PC-9 (cell line): Measurements from ENCODE around the gene IRF2. TPM values are rescaled to one million over a fixed set of nuclear protein-coding genes. Genes with fewer than 3 reads are reported as not detected.

Experiments
- Bru-seq: library from RNA; stranded (reverse); fragments of 400-500 nt; gene quantifications from one replicate; lab custom pipeline; 2021; lab: Mats Ljungman, UMichigan
- BruChase-seq, 2 experiments: library from RNA; stranded (reverse); fragments of 400-500 nt; gene quantifications; one replicate each; lab custom pipeline; 2021; lab: Mats Ljungman, UMichigan
- BruUV-seq: library from RNA; stranded (reverse); fragments of 400-500 nt; replicated peaks from 2 replicates; lab custom pipeline; 2021; lab: Mats Ljungman, UMichigan
- CTCF ChIA-PET: fragments of 300-600 bp; sonication (Branson Sonifier 250); formaldehyde crosslinking; loops from one replicate; lab custom pipeline; 2022; ENCODE audit warnings: antibody characterized with exemption; lab: Charles Lee
- POLR2A ChIA-PET: fragments of 300-600 bp; sonication (Branson Sonifier 250); formaldehyde crosslinking; loops from one replicate; lab custom pipeline; 2022; ENCODE audit warnings: antibody characterized with exemption; ENCODE audit not compliant: unreplicated experiment; lab: Charles Lee
- DNase-seq, 2 experiments: peaks; one replicate each; pipeline versions ENCODE4 v3.0.0 to v3.0.0-alpha.2; 2015 to 2022; ENCODE audit warnings: mixed read lengths in 1 of 2
- H2AFZ ChIP-seq: fragments of 200-600 bp; sonication (generic); 2 replicates; pipeline ENCODE4 v1.8.1; 2017; ENCODE audit warnings: antibody characterized with exemption
- H3F3A ChIP-seq: fragments of 200-600 bp; sonication (generic); 2 replicates; pipeline ENCODE4 v1.8.1; 2017; ENCODE audit warnings: antibody characterized with exemption, mild to moderate bottlenecking, low read depth; ENCODE audit not compliant: insufficient read depth
- H3K27ac ChIP-seq: fragments of 200-600 bp; sonication (generic); 2 replicates; pipeline ENCODE4 v1.6.1; 2016; ENCODE audit warnings: mixed run types
- H3K27me3 ChIP-seq: fragments of 200-600 bp; sonication (generic); 2 replicates; pipeline ENCODE4 v1.6.1; 2016; ENCODE audit warnings: low read depth, mixed run types; ENCODE audit not compliant: insufficient read depth
- H3K36me3 ChIP-seq: fragments of 200-600 bp; sonication (generic); 2 replicates; pipeline ENCODE4 v1.6.1; 2016; ENCODE audit warnings: low read depth, mixed run types
- H3K4me1 ChIP-seq: fragments of 200-600 bp; sonication (generic); replicated peaks from 2 replicates; pipeline ENCODE4 v1.6.1; 2016; ENCODE audit warnings: mixed run types; ENCODE audit not compliant: insufficient read depth
- H3K4me2 ChIP-seq: fragments of 200-600 bp; sonication (generic); 2 replicates; pipeline ENCODE4 v1.6.1; 2017; ENCODE audit warnings: mixed run types
- H3K4me3 ChIP-seq: fragments of 200-600 bp; sonication (generic); 2 replicates; pipeline ENCODE4 v1.6.1; 2016; ENCODE audit warnings: mixed run types
- H3K79me2 ChIP-seq: fragments of 200-600 bp; sonication (generic); 2 replicates; pipeline ENCODE4 v1.6.1; 2017; ENCODE audit warnings: low read depth, mixed run types
- H3K9me2 ChIP-seq: fragments of 200-600 bp; sonication (generic); 2 replicates; pipeline ENCODE4 v1.8.1; 2017; ENCODE audit warnings: mild to moderate bottlenecking; ENCODE audit not compliant: insufficient read depth
- H3K9me3 ChIP-seq: fragments of 200-600 bp; sonication (generic); 2 replicates; pipeline ENCODE4 v1.8.1; 2016; ENCODE audit warnings: low read depth; ENCODE audit not compliant: insufficient read depth
- H4K20me1 ChIP-seq: fragments of 200-600 bp; sonication (generic); 2 replicates; pipeline ENCODE4 v1.8.1; 2017; ENCODE audit not compliant: insufficient read depth
- EZH2 ChIP-seq: fragments of 200-600 bp; sonication (generic); IDR thresholded peaks from 2 replicates; pipeline ENCODE4 v1.8.0; 2017; ENCODE audit warnings: antibody characterized with exemption, low read depth
- intact Hi-C: fragments of 100-400 bp; cut with micrococcal nuclease; formaldehyde crosslinking; loops from one replicate; pipeline ENCODE4 v1.10.0; 2022; ENCODE audit not compliant: unreplicated experiment
- long read RNA-seq: library from polyadenylated mRNA; stranded (forward); transcript quantifications from one replicate; pipeline ENCODE4 v2.0.0, GENCODE V29; 2022
- total RNA-seq: library from RNA; stranded (reverse); gene quantifications from 2 replicates; pipeline ENCODE4 v1.2.3, GENCODE V29; 2021
- TF ChIP-seq, protein P1 (sequence below): fragments of 200-600 bp; sonication (generic); conservative IDR thresholded peaks from 2 replicates; pipeline ENCODE4 v1.6.1; 2017; ENCODE audit warnings: mixed run types, antibody characterized with exemption, mild to moderate bottlenecking, moderate library complexity

The IRF2 gene
- total RNA-seq, result 27.4 and 34.4 TPM in 2 replicates
- Bru-seq, nascent RNA, result percentile 70 among the genes with signal in this experiment
- BruChase-seq, experiment 1, labeled RNA remaining after a 2-hour chase, result percentile 71 among the genes with signal in this experiment
- BruChase-seq, experiment 2, labeled RNA remaining after a 6-hour chase, result percentile 58 among the genes with signal in this experiment
- long read RNA-seq, transcript IRF2-201 (9 exons, 2,303 nt), result major isoform, 21 of 33 reads
- long read RNA-seq, partial matches to known transcripts, result 1 of 33 reads
- long read RNA-seq, other reads (novel, unspliced or antisense), result 11 of 33 reads

DNA sequence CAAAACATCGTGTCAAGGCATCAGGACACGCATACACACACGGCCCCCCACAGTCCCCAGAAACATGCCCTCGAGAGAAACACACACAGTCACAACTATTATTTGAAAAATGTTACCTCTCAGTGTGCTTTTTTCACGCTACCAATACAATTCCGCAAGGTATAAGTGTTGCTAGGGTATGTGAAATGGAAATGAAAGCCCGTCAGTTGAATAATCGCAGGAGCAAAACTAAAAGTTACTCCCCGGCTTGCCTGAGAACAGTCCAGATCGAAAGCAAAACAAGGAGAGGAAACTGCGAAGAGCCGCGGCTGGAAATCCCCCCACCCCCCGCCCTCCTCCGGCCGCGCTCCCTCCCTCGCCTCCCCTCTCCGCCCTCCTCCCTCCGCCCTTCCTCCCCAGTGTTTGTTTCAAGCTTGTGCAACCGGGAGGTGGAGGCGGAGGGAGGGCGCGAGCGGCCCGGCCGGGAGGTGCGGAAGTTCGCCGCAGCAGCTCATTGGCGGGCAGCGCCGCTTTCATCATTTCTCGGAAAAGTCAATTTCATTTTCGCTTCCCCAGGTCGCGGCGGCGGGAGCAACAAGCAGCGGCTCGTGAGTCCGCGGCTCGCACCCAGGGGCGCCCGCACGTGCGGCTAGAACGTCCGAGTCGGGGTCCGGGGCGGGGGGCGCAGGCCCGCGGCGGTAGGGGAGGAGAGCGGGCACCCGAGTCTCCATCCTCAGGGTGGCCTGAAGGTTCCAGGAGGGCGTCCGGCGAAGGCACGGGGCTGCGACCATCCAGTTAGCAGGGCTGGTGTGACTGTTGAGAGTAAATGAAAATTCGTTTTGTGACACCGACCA, at the start of gene IRF2:
IRF2 (minus strand) TSS at position 288 of the 833 bp plus-strand sequence. CDS start 45,486 bp downstream, outside the sequence.
- Histone ChIP-seq H3K4me2 (peak within 1 kb of the TSS; percentile 94), H3K4me3 (peak within 1 kb of the TSS; percentile 97), H2AFZ (peak within 1 kb of the TSS; percentile 92), H3K4me1 (peaks cover 21% of the 10 kb centered on the region), H3K9me3 (no peaks in the 10 kb centered on the region), H3K9me2 (no peaks in the 10 kb centered on the region), H3K79me2 (peaks cover 51% of the 10 kb centered on the region), H4K20me1 (no peaks in the 10 kb centered on the region), H3K36me3 (no peaks in the 10 kb centered on the region), H3F3A (peaks cover 13% of the 10 kb centered on the region; the same call in 1 of the 2 replicates), H3K27me3 (no peaks in the 10 kb centered on the region), H3K27ac (peak within 1 kb of the TSS; percentile 83)
- DNase-seq, result peak; percentile 81 to 93
- TF ChIP-seq, protein P1, sequence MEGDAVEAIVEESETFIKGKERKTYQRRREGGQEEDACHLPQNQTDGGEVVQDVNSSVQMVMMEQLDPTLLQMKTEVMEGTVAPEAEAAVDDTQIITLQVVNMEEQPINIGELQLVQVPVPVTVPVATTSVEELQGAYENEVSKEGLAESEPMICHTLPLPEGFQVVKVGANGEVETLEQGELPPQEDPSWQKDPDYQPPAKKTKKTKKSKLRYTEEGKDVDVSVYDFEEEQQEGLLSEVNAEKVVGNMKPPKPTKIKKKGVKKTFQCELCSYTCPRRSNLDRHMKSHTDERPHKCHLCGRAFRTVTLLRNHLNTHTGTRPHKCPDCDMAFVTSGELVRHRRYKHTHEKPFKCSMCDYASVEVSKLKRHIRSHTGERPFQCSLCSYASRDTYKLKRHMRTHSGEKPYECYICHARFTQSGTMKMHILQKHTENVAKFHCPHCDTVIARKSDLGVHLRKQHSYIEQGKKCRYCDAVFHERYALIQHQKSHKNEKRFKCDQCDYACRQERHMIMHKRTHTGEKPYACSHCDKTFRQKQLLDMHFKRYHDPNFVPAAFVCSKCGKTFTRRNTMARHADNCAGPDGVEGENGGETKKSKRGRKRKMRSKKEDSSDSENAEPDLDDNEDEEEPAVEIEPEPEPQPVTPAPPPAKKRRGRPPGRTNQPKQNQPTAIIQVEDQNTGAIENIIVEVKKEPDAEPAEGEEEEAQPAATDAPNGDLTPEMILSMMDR, result no peak
- no peak for TF ChIP-seq EZH2
- POLR2A ChIA-PET, result interaction anchor here (0.5 to 1.1 kb wide), 6 partner anchors 24 to 210 kb away, joined by 3 to 6 read pairs (median 4); no protein-coding TSS in a partner anchor
- intact Hi-C loops, result loop anchor here (1.0 to 5.0 kb wide), 9 partner anchors 48 to 340 kb away; partner anchors contain the start of genes CASP3, CENPU and PRIMPOL
- BruUV-seq, result no TSS peak
- CTCF ChIA-PET, result interaction anchor here (0.7 to 0.9 kb wide), 3 partner anchors 26 to 187 kb away, joined by 3 to 4 read pairs (median 4); no protein-coding TSS in a partner anchor

GRCh38 chr4:184515606-184516005, 41.3 kb upstream of the IRF2 start:
- H3K4me1 ChIP-seq, result no peaks in the 10 kb centered on the region
- BruUV-seq, result no TSS peak
- ChIA-PET POLR2A (no interaction called here), CTCF (no interaction called here)
- no peaks in the 10 kb centered on the region for H3K9me2 ChIP-seq
- no peak overlapping the region for H3K27ac ChIP-seq
- no peak for TF ChIP-seq EZH2
- TF ChIP-seq, protein P1, result no peak
- H3K4me2 ChIP-seq, result no peak overlapping the region
- no peaks in the 10 kb centered on the region for H3F3A ChIP-seq
- DNase-seq, result no peak
- no peak overlapping the region for H2AFZ ChIP-seq
- intact Hi-C loops, result no loop called here
- no peak overlapping the region for H3K4me3 ChIP-seq
- no peaks in the 10 kb centered on the region for H3K9me3 ChIP-seq
- no peaks in the 10 kb centered on the region for H3K79me2 ChIP-seq
- H3K36me3 ChIP-seq, result no peaks in the 10 kb centered on the region
- H3K27me3 ChIP-seq, result 0 out of 2 replicates have a peak, but pooled peaks cover 4% of the 10 kb centered on the region
- no peaks in the 10 kb centered on the region for H4K20me1 ChIP-seq
